Peyer's patch (tissue), 4 donors: ENCODE measurements around the gene RNASEL. TPM values are rescaled to one million over a fixed set of nuclear protein-coding genes. Genes with fewer than 3 reads are reported as not detected.

Experiments used
- DNase-seq, 3 donors: peaks; one replicate each; pipeline ENCODE4 v3.0.0-alpha.2; 2017 to 2019
- H3K27ac ChIP-seq, 4 donors: fragments of 200-600 bp; sonication (generic); one replicate each; pipeline ENCODE4 v1.5.1; 2016 to 2019
- H3K27me3 ChIP-seq, 2 donors: fragments of 200-600 bp; sonication (generic); one replicate each; pipeline ENCODE4 v1.5.1; 2019
- H3K36me3 ChIP-seq, 3 donors: fragments of 200-600 bp; sonication (generic); one replicate each; pipeline ENCODE4 v1.5.1; 2016 to 2019
- H3K4me1 ChIP-seq, 4 donors: fragments of 200-600 bp; sonication (generic); one replicate each; pipeline ENCODE4 v1.5.1; 2016 to 2019
- H3K4me3 ChIP-seq, 4 donors: fragments of 200-600 bp; sonication (generic); 1 replicate in 3 of 4; 2 replicates in 1 of 4; pipeline ENCODE4 v1.5.1; 2016 to 2019; ENCODE audit warnings: mild to moderate bottlenecking in 1 of 4
- H3K9me3 ChIP-seq, 4 donors: fragments of 200-600 bp; sonication (generic); one replicate each; pipeline ENCODE4 v1.5.1; 2016 to 2019; ENCODE audit warnings: mild to moderate bottlenecking in 1 of 4
- POLR2A ChIP-seq, 2 donors: fragments of 450-650 bp; IDR thresholded peaks; one replicate each; pipeline ENCODE4 v1.5.1; 2017; ENCODE audit warnings: antibody characterized with exemption in 2 of 2, mild to moderate bottlenecking in 2 of 2, moderate library complexity in 2 of 2
- total RNA-seq, 4 donors: library from RNA; depleted of rRNA; stranded (reverse); fragments of >200 nt; gene quantifications; one replicate each; pipeline ENCODE4 v1.1.0, GENCODE V29; 2016
- TF ChIP-seq, protein P1 (sequence below), 6 experiments: fragments of 450-650 bp in 4 of 6; fragments of 200-600 bp in 2 of 6; sonication (generic) in 1 of 6; IDR thresholded peaks; one replicate each; pipeline ENCODE4 v1.5.1; 2017 to 2019; ENCODE audit warnings: antibody characterized with exemption in 6 of 6, mild to moderate bottlenecking in 3 of 6, moderate library complexity in 1 of 6

RNASEL gene
- total RNA-seq, 4 donors from 2014 or later, result 12.4 to 15.0 (median 13.3) TPM

DNA sequence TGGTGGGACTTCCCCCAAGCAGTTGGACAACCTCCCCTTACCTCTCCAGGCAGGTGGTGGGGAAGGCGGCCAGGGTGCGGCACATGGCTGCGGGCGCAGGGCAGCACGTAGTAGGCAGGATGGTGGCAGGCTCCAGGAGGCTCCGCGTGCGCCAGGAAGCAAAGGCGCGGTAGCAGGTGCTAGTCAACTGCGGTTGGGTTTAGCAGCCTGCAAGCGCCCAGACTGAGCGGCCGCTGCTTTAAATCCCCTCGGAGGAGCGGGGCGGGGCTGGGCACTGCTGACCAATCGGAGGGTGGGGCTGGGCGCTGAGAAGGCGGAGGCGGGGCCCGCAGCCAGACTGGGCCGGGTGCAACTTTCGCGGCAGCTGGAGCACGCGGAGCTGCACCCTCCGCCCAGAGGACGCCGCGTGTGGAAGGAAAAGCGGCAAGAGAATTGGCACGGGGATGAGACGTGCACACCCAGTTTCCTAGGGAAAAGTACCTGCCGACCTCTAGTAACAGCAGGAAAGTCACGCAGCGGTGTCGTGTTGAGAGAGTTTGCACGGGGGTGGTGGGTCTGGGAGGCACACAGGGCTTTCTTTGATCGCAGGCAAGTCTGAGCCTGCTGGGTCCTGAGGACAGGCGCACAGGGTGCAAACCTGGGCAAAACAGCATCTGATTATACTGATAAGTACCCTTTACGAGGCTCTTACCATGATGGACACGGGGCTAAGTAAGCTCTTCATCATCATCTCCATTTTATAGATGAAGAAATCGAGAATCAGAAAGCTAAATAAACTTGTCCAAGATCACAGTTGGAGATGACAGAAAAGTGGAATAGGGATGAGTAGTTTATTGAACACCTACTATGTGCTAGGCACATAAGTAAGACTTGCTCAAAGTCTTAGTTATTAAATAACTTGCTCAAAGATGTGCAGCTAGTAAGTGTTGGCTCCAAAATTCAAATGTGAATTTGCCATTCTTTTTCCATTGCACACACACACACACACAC, 15.4 kb upstream of the RNASEL start, which contains the start of gene RGS16:
TSS of gene RGS16 (minus strand) at position 215 of the 990 bp plus-strand sequence. CDS start at position 85, 130 bp downstream.
- Histone ChIP-seq H3K36me3 (no peaks in the 10 kb centered on the region), H3K27ac (peak within 1 kb of the TSS; percentile 23 to 76 (median 48)), H3K4me1 (peaks cover 0 to 17% (median 1%) of the 10 kb centered on the region in 4 donors), H3K4me3 (peak within 1 kb of the TSS; percentile 30 to 56 (median 54)), H3K27me3 (no peaks in the 10 kb centered on the region), H3K9me3 (no peaks in the 10 kb centered on the region)
- TF ChIP-seq, protein P1, sequence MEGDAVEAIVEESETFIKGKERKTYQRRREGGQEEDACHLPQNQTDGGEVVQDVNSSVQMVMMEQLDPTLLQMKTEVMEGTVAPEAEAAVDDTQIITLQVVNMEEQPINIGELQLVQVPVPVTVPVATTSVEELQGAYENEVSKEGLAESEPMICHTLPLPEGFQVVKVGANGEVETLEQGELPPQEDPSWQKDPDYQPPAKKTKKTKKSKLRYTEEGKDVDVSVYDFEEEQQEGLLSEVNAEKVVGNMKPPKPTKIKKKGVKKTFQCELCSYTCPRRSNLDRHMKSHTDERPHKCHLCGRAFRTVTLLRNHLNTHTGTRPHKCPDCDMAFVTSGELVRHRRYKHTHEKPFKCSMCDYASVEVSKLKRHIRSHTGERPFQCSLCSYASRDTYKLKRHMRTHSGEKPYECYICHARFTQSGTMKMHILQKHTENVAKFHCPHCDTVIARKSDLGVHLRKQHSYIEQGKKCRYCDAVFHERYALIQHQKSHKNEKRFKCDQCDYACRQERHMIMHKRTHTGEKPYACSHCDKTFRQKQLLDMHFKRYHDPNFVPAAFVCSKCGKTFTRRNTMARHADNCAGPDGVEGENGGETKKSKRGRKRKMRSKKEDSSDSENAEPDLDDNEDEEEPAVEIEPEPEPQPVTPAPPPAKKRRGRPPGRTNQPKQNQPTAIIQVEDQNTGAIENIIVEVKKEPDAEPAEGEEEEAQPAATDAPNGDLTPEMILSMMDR (IDR thresholded peaks at IDR 0.05), result no peak
- TF ChIP-seq POLR2A (IDR thresholded peaks at IDR 0.05), result peak in 1 of 2 donors; percentile 75
- DNase-seq, result peak; percentile 96 to 98 (median 96)

DNA sequence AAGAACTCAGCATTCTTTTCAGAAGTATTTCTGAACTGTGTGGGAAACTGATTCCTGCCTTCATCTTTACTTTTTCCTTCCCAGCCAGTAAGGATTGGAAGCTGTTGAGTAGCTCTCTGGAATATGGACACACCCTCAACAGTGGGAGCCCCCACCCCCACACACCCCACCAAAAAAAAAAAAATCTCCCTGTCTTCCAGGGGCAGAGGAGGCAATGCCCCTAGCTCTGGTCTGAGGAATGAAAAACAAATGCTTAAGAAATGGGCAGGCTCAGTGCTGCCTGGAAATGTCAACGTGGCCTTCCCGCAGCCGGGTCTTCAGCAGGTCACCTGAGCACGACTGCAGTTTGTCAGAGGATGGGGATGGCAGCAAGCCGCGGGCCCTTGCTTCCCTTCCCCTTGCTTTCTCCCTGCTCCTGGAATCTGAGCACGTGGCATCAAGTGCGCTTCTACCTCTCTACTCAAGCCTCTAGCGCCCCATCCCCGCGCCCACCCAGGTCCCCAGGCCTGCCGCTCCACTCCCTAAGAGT, 14.7 kb upstream of the RNASEL start:
- peaks cover 0 to 17% (median 1%) of the 10 kb centered on the region in 4 donors for H3K4me1 ChIP-seq
- TF ChIP-seq, protein P1 (IDR thresholded peaks at IDR 0.05), result no peak
- no peak for TF ChIP-seq POLR2A (IDR thresholded peaks at IDR 0.05)
- H3K27ac ChIP-seq, result peak overlapping the region; percentile 12 to 76 (median 48)
- no peaks in the 10 kb centered on the region for H3K27me3 ChIP-seq
- peak in 1 of 3 donors; percentile 27 for DNase-seq
- H3K4me3 ChIP-seq, result peak overlapping the region; percentile 30 to 56 (median 54)
- H3K36me3 ChIP-seq, result no peaks in the 10 kb centered on the region
- no peaks in the 10 kb centered on the region for H3K9me3 ChIP-seq

DNA sequence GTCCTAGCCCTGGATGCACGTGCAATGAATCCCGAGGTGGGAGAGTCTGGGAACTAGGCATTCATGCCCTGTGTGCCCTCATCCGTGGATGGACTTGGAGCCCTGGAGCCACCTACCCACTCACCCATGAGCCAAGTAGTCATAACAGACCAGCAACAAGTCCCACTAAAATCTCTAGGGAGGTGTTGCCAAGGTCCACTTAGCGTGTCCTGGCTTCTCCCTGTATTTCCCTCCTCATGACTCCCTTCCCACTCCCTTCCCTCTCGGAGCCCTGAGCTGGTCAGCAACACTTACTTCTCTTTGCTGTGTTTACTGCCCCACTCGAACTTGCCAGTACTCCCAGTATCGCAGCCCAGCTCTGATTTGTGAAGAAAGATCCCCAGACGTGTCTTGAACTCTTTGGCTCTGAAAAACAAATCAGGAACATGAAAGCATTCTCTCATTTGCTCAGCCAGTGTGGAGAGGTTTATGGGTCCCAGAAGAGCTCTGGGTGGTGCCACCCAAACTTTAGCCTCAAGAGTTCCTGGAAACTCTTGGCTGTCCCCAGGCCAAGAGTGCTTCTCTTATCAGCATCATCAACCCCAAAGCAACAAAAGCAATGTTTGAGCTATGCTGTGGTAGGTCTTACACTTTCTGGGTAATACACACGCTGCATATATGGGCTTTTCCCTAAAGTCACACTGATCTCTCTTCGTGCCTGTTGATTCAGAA, 14.0 kb upstream of the RNASEL start:
- no peak for DNase-seq
- peak overlapping the region in 2 of 4 donors; percentile 23 to 57 for H3K27ac ChIP-seq
- peak overlapping the region in 3 of 4 donors; percentile 6 to 56 (median 52) for H3K4me3 ChIP-seq

DNA sequence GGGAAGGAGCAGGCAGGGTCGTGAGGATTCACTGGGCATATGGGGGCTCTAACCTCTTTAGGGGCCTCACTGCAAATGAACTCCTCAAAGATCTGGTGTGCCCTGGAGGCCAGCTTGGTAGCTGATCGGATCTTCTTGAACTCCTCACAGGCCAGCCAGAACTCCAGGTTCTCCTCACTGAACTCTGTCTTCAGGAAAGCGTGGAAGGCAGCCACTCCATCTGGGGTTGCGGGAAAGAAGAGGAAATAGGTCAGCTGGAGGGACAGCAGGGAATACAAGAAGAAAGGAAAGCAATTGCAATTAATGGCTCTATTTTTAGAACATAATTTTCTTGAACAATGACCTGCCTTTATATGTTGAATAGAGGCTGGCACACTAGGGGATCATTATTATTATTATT, 12.9 kb upstream of the RNASEL start:
- no peaks in the 10 kb centered on the region for H3K36me3 ChIP-seq
- TF ChIP-seq, protein P1 (IDR thresholded peaks at IDR 0.05), result no peak
- TF ChIP-seq POLR2A (IDR thresholded peaks at IDR 0.05), result no peak
- no peaks in the 10 kb centered on the region for H3K27me3 ChIP-seq
- DNase-seq, result no peak
- H3K4me3 ChIP-seq, result peak overlapping the region in 1 of 4 donors; percentile 11
- peaks cover 0 to 17% (median 1%) of the 10 kb centered on the region in 4 donors for H3K4me1 ChIP-seq
- H3K27ac ChIP-seq, result peak overlapping the region in 1 of 4 donors; percentile 42
- H3K9me3 ChIP-seq, result no peaks in the 10 kb centered on the region

More for the DNA sequence above, 14.0 kb upstream of the RNASEL start:
- Histone ChIP-seq H3K27me3 (no peaks in the 10 kb centered on the region), H3K4me1 (peaks cover 0 to 17% (median 1%) of the 10 kb centered on the region in 4 donors), H3K36me3 (no peaks in the 10 kb centered on the region), H3K9me3 (no peaks in the 10 kb centered on the region)
- no peak for TF ChIP-seq POLR2A (IDR thresholded peaks at IDR 0.05)
- TF ChIP-seq, protein P1 (IDR thresholded peaks at IDR 0.05), result no peak

DNA sequence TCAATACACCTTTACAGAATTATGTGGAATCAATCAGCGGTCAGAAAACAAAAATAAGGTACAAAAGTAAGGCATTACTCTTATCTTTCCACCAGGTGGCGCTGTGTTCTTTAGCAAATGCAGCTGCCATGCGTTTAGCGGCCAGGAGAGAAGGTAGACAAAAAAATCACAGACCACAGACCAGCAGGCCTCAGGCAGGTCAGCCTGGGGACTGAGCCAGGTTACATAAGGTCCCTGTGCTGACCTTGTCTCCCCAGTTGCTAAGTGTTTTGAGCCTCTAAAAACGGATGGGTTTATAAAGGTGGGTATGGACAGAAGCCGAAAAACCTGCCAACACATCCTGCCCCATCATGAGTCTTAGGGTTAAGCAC, 12.3 kb upstream of the RNASEL start:
- H3K9me3 ChIP-seq, result no peaks in the 10 kb centered on the region
- no peak for TF ChIP-seq POLR2A (IDR thresholded peaks at IDR 0.05)
- TF ChIP-seq, protein P1 (IDR thresholded peaks at IDR 0.05), result peak; percentile 76 to 93 (median 90)
- no peaks in the 10 kb centered on the region for H3K27me3 ChIP-seq
- peaks cover 0 to 17% (median 1%) of the 10 kb centered on the region in 4 donors for H3K4me1 ChIP-seq
- DNase-seq, result peak in 2 of 3 donors; percentile 56 to 81
- H3K27ac ChIP-seq, result peak overlapping the region in 1 of 4 donors; percentile 42
- no peaks in the 10 kb centered on the region for H3K36me3 ChIP-seq
- H3K4me3 ChIP-seq, result peak overlapping the region in 1 of 4 donors; percentile 11
